Stimulated activated CD8-positive, alpha-beta memory T cell treated with anti-CD3 and anti-CD28 coated beads, Interleukin-15, amount 100 ng/mL, for 1 hour (primary cell): ENCODE results near the gene SNRPE.

ENCODE experiments used
- DNase-seq: peaks from one replicate; pipeline ENCODE4 v3.0.0-alpha.2; 2020; ENCODE audit warnings: low read depth

SNRPE gene

GRCh38 chr1:203880606-203881005 lies 19.2 kb downstream of the SNRPE start:
- DNase-seq, result no peak

DNA sequence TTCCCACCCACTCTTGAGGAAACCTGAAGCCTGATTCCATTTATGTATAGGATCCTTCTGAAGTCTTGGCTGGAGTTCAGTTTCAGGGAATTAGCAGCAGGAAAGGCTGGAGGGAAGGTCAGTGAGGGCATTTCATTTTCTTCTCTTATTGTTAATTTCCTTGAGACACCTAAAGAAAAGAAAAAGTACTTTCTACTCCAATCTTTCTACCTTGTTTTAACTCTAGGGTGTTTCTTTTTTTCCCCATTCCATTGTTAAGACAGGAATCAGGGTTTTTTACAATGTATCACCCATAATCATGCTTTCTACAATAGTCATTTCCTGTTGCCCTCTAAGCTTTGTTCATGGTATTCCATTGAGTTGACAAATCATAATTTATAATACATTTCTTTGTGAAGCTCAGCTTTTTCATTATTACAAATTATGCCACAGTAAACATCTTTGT lies 27.4 kb downstream of the SNRPE start:
- no peak for DNase-seq

- DNase-seq, result no peak
Observed at GRCh38 chr1:203891950-203892349, 30.6 kb downstream of the SNRPE start.

DNA sequence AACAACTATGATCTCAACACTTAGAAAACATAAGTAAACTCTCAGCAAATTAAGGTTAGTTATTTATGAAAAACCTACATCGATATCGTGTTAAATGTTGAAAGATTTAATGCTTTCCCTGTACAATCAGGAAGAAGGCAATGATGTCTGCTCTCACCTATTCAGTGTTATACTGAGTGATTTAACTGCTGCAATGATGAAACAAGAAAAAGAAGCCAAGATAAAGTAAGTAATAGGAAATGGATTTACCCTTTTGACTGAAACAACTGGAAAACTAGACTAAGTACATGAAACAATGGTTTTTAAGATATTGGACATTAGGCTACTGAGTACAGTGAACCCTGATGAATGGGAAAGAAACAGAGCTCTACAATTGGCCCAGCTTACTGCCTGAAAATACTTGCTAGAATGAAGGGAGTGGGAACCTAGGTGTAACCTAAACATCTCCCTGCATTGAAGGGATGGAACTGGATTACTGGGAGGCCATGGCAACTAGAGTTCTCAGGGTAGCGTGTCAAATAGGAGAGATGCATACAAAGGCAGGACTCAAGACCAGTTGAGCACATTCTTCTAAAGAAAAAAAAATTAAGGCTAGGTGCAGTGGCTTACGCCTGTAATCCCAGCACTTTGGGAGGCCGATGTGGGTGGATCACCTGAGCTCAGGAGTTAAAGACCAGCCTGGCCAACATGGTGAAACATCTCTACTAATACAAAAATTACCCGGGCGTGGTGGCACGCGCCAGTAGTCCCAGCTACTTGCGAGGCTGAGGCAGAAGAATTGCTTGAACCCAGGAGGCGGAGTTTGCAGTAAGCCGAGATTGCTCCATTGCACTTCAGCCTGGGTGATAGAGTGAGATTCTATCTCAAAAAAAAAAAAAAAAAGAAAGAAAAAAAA lies 37.3 kb downstream of the SNRPE start:
- no peak for DNase-seq

- no peak for DNase-seq
Observed at GRCh38 chr1:203899353-203899716, 37.9 kb downstream of the SNRPE start.

DNA sequence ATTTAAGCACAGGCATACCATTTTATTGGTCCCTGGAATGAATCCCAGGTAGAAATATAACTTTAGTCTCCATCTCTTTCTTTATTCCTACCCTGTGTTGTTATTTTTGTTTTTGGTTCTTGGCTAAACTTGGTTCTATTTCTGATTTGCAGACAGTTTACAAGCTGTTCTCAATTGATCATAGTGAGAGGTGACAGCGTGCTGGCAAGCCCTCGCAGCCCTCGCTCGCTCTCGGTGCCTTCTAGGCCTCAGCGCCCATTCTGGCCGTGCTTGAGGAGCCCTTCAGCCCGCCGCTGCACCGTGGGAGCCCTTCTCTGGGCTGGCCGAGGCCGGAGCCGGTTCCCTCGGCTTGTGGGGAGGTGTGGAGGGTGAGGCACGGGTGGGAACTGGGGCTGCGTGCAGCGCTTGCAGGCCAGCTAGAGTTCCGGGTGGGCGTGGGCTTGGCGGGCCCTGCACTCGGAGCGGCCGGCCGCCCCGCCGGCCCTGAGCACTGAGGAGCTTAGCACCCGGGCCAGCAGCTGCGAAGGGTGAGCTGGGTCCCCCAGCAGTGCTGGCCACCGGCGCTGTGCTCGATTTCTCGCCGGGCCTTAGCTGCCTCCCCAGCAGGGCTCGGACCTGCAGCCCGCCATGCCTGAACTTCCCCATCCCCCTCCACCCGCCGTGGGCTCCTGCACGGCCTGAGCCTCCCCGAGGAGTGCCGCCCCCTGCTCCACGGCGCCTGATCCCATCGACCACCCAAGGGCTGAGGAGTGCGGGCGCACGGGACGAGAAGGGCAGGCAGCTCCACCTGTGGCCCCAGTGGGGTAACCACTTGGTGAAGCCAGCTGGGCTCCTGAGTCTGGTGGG lies 38.7 kb downstream of the SNRPE start:
- no peak for DNase-seq

- no peak for DNase-seq
Observed at GRCh38 chr1:203901581-203901980, 40.2 kb downstream of the SNRPE start.

GRCh38 chr1:203905275-203905674 lies 43.9 kb downstream of the SNRPE start:
- no peak for DNase-seq

- DNase-seq, result no peak
Observed at GRCh38 chr1:203906932-203907331, 45.5 kb downstream of the SNRPE start.

GRCh38 chr1:203907901-203908300 lies 46.5 kb downstream of the SNRPE start:
- no peak for DNase-seq

DNA sequence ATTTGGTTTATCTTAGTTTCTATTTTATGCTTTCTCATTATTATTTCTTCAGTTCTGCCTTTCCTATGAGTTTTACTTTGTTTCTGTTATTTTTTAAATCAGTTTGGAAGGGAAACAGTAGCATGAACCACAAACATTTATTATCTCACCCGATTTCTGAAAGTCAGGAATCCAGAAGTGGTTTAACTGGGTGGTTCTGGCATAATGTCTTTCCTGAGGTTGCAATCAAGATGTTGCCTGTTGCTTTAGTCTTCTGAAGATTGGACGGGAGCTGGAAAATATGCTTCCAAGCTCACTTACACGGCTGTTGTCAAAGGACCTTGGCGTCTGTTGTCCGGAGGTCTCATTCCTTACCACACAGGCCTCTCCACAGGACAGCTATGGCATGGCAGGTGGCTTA lies 50.4 kb downstream of the SNRPE start:
- DNase-seq, result no peak

GRCh38 chr1:203913073-203913521 lies 51.7 kb downstream of the SNRPE start:
- no peak for DNase-seq

DNA sequence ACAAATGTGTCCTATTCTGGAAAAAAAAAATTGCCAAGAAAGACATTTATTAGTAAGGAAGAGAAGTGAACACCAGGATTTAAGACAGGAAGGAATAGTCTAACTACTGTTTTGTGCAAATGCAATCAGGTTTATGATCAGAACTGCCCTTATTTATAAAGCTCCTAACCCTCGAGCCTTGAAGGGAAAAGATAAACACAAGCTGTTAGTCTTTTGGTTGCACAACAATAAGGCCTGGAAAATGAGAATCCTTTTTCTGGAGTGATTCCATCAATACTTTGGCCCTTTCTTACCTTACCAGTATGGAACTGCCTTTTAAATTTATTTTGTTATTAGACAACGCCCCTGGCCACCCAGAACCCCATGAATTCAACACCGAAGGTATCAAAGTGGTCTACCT lies 52.9 kb downstream of the SNRPE start:
- no peak for DNase-seq

- DNase-seq, result no peak
Observed at GRCh38 chr1:203915811-203916210, 54.4 kb downstream of the SNRPE start.

- no peak for DNase-seq
Observed at GRCh38 chr1:203916756-203917155, 55.4 kb downstream of the SNRPE start.
